GM19351 (cell line): ENCODE measurements around the gene KLHL12.
A peak's percentile ranks its signal among the peaks of the same experiment; 100 is the strongest.

ENCODE experiments used
- ATAC-seq: cut with Tn5 transposase; IDR thresholded peaks from one replicate; pipeline ENCODE4 v1.9.1; 2021; ENCODE audit warnings: mild to moderate bottlenecking, moderate library complexity; ENCODE audit not compliant: unreplicated experiment

The KLHL12 gene

GRCh38 chr1:202888531-202889360, 38.3 kb downstream of the KLHL12 start, which contains the start of gene RABIF:
Gene RABIF, minus strand, starts transcription at chr1:202889149. Its CDS starts 51 bp downstream, at chr1:202889098.
- peak; percentile 89 for ATAC-seq

GRCh38 chr1:202888221-202888530, 38.9 kb downstream of the KLHL12 start:
- no peak for ATAC-seq

GRCh38 chr1:202880961-202881460, 46.0 kb downstream of the KLHL12 start:
- ATAC-seq, result no peak

- ATAC-seq, result no peak
Measured at GRCh38 chr1:202880062-202880461, 47.0 kb downstream of the KLHL12 start.

GRCh38 chr1:202879128-202879527, 47.9 kb downstream of the KLHL12 start:
- no peak for ATAC-seq

- ATAC-seq, result no peak
Measured at GRCh38 chr1:202873026-202873425, 54.0 kb downstream of the KLHL12 start.

- no peak for ATAC-seq
Measured at GRCh38 chr1:202871367-202871766, 55.7 kb downstream of the KLHL12 start.

- no peak for ATAC-seq
Measured at GRCh38 chr1:202862679-202863560, 64.1 kb downstream of the KLHL12 start.

GRCh38 chr1:202861420-202862132, 65.5 kb downstream of the KLHL12 start:
- peak; percentile 93 for ATAC-seq

- peak; percentile 34 for ATAC-seq
Measured at GRCh38 chr1:202860744-202861419, 66.2 kb downstream of the KLHL12 start.

GRCh38 chr1:202858789-202859414, 68.1 kb downstream of the KLHL12 start:
- no peak for ATAC-seq

- ATAC-seq, result no peak
Measured at GRCh38 chr1:202858331-202858730, 68.7 kb downstream of the KLHL12 start.

- ATAC-seq, result no peak
Measured at GRCh38 chr1:202857136-202857610, 69.9 kb downstream of the KLHL12 start.

- ATAC-seq, result no peak
Measured at GRCh38 chr1:202856014-202856413, 71.0 kb downstream of the KLHL12 start.

- ATAC-seq, result no peak
Measured at GRCh38 chr1:202854787-202855186, 72.2 kb downstream of the KLHL12 start.

GRCh38 chr1:202852163-202852904, 74.7 kb downstream of the KLHL12 start:
- ATAC-seq, result no peak

- ATAC-seq, result no peak
Measured at GRCh38 chr1:202850593-202851362, 76.3 kb downstream of the KLHL12 start.

- peak; percentile 92 for ATAC-seq
Measured at GRCh38 chr1:202848191-202848542, 78.9 kb downstream of the KLHL12 start.

- no peak for ATAC-seq
Measured at GRCh38 chr1:202844935-202845334, 82.1 kb downstream of the KLHL12 start.
